Smooth muscle cell (in vitro differentiated cells): ENCODE measurements around the gene B3GNT3. TPM values are rescaled to one million over a fixed set of nuclear protein-coding genes. Genes with fewer than 3 reads are reported as not detected.

Experiments used
- DNase-seq: peaks from one replicate; lab custom pipeline; 2025; ENCODE audit not compliant: unreplicated experiment; lab: John Stamatoyannopoulos, UW
- H2AFZ ChIP-seq: fragments of 200-600 bp; sonication (generic); 2 replicates; pipeline ENCODE4 v1.6.0; 2016; ENCODE audit warnings: antibody characterized with exemption, low read depth, mild to moderate bottlenecking
- H3F3A ChIP-seq: fragments of 200-600 bp; sonication (generic); 2 replicates; pipeline ENCODE4 v1.6.0; 2017; ENCODE audit warnings: antibody characterized with exemption, low read depth
- H3K27ac ChIP-seq: fragments of 200-600 bp; sonication (generic); 2 replicates; pipeline ENCODE4 v1.5.1; 2016; ENCODE audit warnings: low read depth, mild to moderate bottlenecking
- H3K27me3 ChIP-seq: fragments of 200-600 bp; sonication (generic); 2 replicates; pipeline ENCODE4 v1.6.1; 2016; ENCODE audit warnings: low read depth, mild to moderate bottlenecking
- H3K36me3 ChIP-seq: fragments of 200-600 bp; sonication (generic); 2 replicates; pipeline ENCODE4 v1.5.1; 2016; ENCODE audit warnings: low read depth
- H3K4me1 ChIP-seq: fragments of 200-600 bp; sonication (generic); 2 replicates; pipeline ENCODE4 v1.5.1; 2016; ENCODE audit warnings: low read depth
- H3K4me2 ChIP-seq: fragments of 200-600 bp; sonication (generic); 2 replicates; pipeline ENCODE4 v1.6.0; 2016; ENCODE audit warnings: mild to moderate bottlenecking
- H3K4me3 ChIP-seq: fragments of 200-600 bp; sonication (generic); 2 replicates; pipeline ENCODE4 v1.5.1; 2016; ENCODE audit warnings: mild to moderate bottlenecking
- H3K79me2 ChIP-seq: fragments of 200-600 bp; sonication (generic); 2 replicates; pipeline ENCODE4 v1.6.0; 2016; ENCODE audit warnings: low read depth, mild to moderate bottlenecking
- H3K9ac ChIP-seq: fragments of 200-600 bp; sonication (generic); 2 replicates; pipeline ENCODE4 v1.6.0; 2016; ENCODE audit warnings: low read depth
- H3K9me3 ChIP-seq: fragments of 200-600 bp; sonication (generic); replicated peaks from 2 replicates; pipeline ENCODE4 v1.5.1; 2016; ENCODE audit warnings: low read depth
- H4K20me1 ChIP-seq: fragments of 200-600 bp; sonication (generic); 2 replicates; pipeline ENCODE4 v1.6.0; 2016; ENCODE audit warnings: low read depth
- CTCF ChIP-seq: fragments of 200-600 bp; sonication (generic); IDR thresholded peaks from 2 replicates; pipeline ENCODE4 v1.5.1; 2017; ENCODE audit warnings: borderline replicate concordance, mild to moderate bottlenecking, antibody characterized with exemption; ENCODE audit not compliant: insufficient read depth, poor library complexity, severe bottlenecking
- WGBS: methylation state at CpG from one replicate; pipeline ENCODE4 v1.1.7; 2016; ENCODE audit warnings: low lambda C conversion rate; 5-methylcytosine and 5-hydroxymethylcytosine counted together
- polyA plus RNA-seq: library from polyadenylated mRNA; unstranded; fragments of >200 nt; fragmentation: Nextera tagmentation; extraction: Ambion mirVana; gene quantifications from 2 replicates; pipeline ENCODE4 v1.2.1, GENCODE V29; 2016
- total RNA-seq: library from RNA; depleted of rRNA; stranded (reverse); fragments of >200 nt; gene quantifications from 2 replicates; pipeline ENCODE4 v1.2.3, GENCODE V29; 2014

The B3GNT3 gene
- total and polyA plus RNA-seq, 2 experiments from 2014 or later, result 2.8 TPM; not detected in 1

GRCh38 chr19:17859533-17860330, 64.8 kb downstream of the B3GNT3 start, which contains the start of gene RPL18A:
RPL18A (plus strand) TSS chr19:17859910; CDS start chr19:17859957, 47 bp downstream.
- under 1% methylated on average over 74 of the region's 80 CpGs for WGBS
- Histone ChIP-seq H3K9me3 (no peaks in the 10 kb centered on the region), H3K27me3 (no peaks in the 10 kb centered on the region), H3K9ac (peak within 1 kb of the TSS; percentile 92), H3K4me2 (peak within 1 kb of the TSS; percentile 99), H3K27ac (peak within 1 kb of the TSS; percentile 32), H3K4me1 (peaks cover 11% of the 10 kb centered on the region), H3K36me3 (no peaks in the 10 kb centered on the region), H4K20me1 (peaks cover 49% of the 10 kb centered on the region), H3K79me2 (peaks cover 29% of the 10 kb centered on the region), H2AFZ (peak within 1 kb of the TSS; percentile 98), H3K4me3 (peak within 1 kb of the TSS; percentile 99), H3F3A (peaks cover 15% of the 10 kb centered on the region)
- TF ChIP-seq CTCF, result peak; percentile 59
- DNase-seq, result peak; percentile 90

- no peak for DNase-seq
These were observed 65.5 kb downstream of the B3GNT3 start for GRCh38 chr19:17860331-17860992.

GRCh38 chr19:17860993-17861360, 66.0 kb downstream of the B3GNT3 start:
- Histone ChIP-seq H3K4me2 (peak overlapping the region; percentile 99), H3K27me3 (no peaks in the 10 kb centered on the region), H3K9me3 (no peaks in the 10 kb centered on the region), H3K9ac (peak overlapping the region; percentile 92), H3K27ac (peak overlapping the region; percentile 32), H2AFZ (no peak overlapping the region), H3K79me2 (peaks cover 29% of the 10 kb centered on the region), H3K36me3 (no peaks in the 10 kb centered on the region), H4K20me1 (peaks cover 56% of the 10 kb centered on the region), H3F3A (peaks cover 24% of the 10 kb centered on the region), H3K4me1 (peaks cover 11% of the 10 kb centered on the region), H3K4me3 (peak overlapping the region; percentile 99)
- DNase-seq, result no peak
- TF ChIP-seq CTCF, result no peak
- 54% methylated on average over 7 of the region's 7 CpGs for WGBS

More at GRCh38 chr19:17860331-17860992, 65.5 kb downstream of the B3GNT3 start:
- H3K36me3 ChIP-seq, result no peaks in the 10 kb centered on the region
- 2% methylated on average over 22 of the region's 22 CpGs for WGBS
- H3F3A ChIP-seq, result peaks cover 22% of the 10 kb centered on the region
- peak overlapping the region; percentile 99 for H3K4me2 ChIP-seq
- H3K79me2 ChIP-seq, result peaks cover 29% of the 10 kb centered on the region
- H3K9ac ChIP-seq, result peak overlapping the region; percentile 92
- H3K27me3 ChIP-seq, result no peaks in the 10 kb centered on the region
- H3K4me1 ChIP-seq, result peaks cover 11% of the 10 kb centered on the region
- peak overlapping the region; percentile 99 for H3K4me3 ChIP-seq
- peak overlapping the region; percentile 32 for H3K27ac ChIP-seq
- H2AFZ ChIP-seq, result no peak overlapping the region
- TF ChIP-seq CTCF, result no peak
- H3K9me3 ChIP-seq, result no peaks in the 10 kb centered on the region
- H4K20me1 ChIP-seq, result peaks cover 54% of the 10 kb centered on the region
